ENCODE results near the gene WFDC5. TPM values are rescaled to one million over a fixed set of nuclear protein-coding genes. Genes with fewer than 3 reads are reported as not detected.

WFDC5 gene
- total and polyA plus RNA-seq, 2 experiments from 2014 or later = not detected

DNA sequence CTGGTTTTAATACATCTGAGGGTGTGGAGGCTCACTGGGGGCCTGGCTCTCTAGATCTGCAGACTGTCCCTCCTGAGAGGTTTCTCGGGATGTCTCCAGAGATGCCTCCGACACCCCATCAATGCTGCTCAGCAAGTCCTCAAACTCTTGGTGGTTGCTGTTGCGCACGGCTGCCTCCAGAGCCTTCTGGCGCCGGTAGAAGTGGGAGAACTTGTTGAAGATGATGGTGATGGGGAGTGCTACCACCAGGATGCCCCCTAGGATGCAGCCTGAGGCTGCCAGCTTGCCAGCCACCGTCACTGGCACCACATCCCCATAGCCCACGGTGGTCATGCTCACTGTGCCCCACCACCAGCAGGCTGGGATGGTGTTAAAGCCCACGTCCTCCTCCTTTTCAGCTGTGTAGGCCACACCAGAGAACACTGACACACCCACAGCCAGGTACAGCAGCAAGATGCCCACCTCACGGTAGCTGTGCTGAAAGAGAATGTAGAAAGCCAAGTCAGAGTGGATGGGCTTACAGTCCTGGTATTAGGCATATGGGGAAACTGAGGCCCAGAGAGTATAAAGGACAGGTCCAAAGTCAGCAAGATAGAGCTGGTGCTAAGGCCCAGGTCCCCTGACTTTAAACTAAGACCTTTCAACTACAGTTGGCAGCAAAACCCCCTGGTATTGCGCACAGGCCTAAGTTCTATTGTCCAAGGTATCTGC is 20.0 kb downstream of the WFDC5 start:
- Histone ChIP-seq H3K27me3 (peaks cover 40% of the 10 kb centered on the region), H3K4me1 (ENCODE audit: low read depth) (no peaks in the 10 kb centered on the region), H3K36me3 (no peaks in the 10 kb centered on the region), H3K4me3 (no peak overlapping the region), H3K9me3 (ENCODE audit: low read depth) (no peaks in the 10 kb centered on the region), H3K27ac (no peak overlapping the region)
- DNase-seq (ENCODE audit: low read depth in 1 of 2, low spot score in 1 of 2) = no peak
- TF ChIP-seq CTCF (IDR thresholded peaks at IDR 0.05; ENCODE audit: low read depth, low read length) = no peak

DNA sequence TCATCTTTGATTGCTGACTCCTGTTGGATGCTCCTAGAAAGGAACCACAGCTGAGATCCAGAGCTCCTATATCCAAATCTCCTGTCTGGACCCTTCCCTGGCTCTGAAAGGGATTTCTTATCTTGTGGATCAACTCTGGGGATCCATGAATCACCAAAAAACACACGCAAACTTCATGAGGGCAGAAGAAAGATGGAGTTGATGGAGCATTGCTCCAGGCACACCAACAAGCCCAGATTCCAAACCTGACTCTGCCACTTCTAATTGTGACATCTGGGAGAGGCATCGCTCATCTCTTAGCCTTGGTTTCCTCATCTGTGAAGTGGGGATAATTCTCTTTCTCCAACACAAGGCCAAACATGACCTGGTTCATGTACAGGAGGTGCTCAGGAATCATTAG is 20.8 kb downstream of the WFDC5 start:
- peaks cover 32% of the 10 kb centered on the region for H3K27me3 ChIP-seq
- no peaks in the 10 kb centered on the region for H3K36me3 ChIP-seq
- no peak overlapping the region for H3K27ac ChIP-seq
- H3K9me3 ChIP-seq (ENCODE audit: low read depth) = no peaks in the 10 kb centered on the region
- no peak overlapping the region for H3K4me3 ChIP-seq
- no peak for DNase-seq (ENCODE audit: low read depth in 1 of 2, low spot score in 1 of 2)
- TF ChIP-seq CTCF (IDR thresholded peaks at IDR 0.05; ENCODE audit: low read depth, low read length) = no peak
- H3K4me1 ChIP-seq (ENCODE audit: low read depth) = no peaks in the 10 kb centered on the region

DNA sequence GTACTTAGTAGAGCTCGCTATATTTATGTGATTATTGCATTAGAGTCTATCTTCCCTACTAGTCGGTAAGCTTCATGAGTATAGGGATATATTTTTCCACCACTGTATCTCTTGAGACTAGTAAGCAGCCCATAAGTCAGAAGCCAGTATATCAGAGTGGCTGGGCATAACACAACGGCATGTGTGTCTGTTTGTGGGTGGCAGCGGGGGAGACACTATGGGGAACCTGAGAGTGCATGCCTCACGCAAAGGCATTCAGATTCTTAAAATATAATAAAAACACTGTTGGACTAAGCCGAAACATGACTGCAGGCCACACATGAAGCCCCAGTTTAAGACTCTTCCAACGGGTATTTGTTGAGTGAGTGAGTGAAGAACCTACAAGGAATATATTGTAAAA is 22.1 kb downstream of the WFDC5 start:
- H3K9me3 ChIP-seq (ENCODE audit: low read depth) = no peaks in the 10 kb centered on the region
- H3K4me3 ChIP-seq = no peak overlapping the region
- no peaks in the 10 kb centered on the region for H3K4me1 ChIP-seq (ENCODE audit: low read depth)
- no peak for DNase-seq (ENCODE audit: low read depth in 1 of 2, low spot score in 1 of 2)
- no peak overlapping the region for H3K27ac ChIP-seq
- no peaks in the 10 kb centered on the region for H3K36me3 ChIP-seq
- H3K27me3 ChIP-seq = peaks cover 19% of the 10 kb centered on the region
- TF ChIP-seq CTCF (IDR thresholded peaks at IDR 0.05; ENCODE audit: low read depth, low read length) = no peak

DNA sequence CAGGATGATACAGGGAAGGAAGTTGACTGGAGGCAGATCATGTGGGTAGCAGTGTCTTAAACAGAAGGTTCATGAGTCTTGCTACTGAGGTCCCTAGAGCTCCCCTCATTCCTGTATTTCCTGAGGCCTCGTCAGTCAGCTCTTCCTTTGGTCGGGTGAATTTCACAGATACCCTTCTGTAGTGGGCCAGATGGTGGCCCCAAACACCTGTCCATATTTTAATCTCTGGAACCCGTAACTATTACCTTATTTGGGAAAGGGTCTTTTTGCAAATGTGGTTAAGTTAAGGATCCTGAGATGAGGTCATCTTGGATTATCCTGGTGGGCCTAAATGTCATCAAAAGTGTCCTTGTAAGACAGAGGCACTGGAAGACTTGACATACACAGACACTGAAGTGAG is 23.6 kb downstream of the WFDC5 start:
- Histone ChIP-seq H3K4me3 (no peak overlapping the region), H3K36me3 (no peaks in the 10 kb centered on the region), H3K4me1 (ENCODE audit: low read depth) (no peaks in the 10 kb centered on the region), H3K27ac (no peak overlapping the region), H3K9me3 (ENCODE audit: low read depth) (no peaks in the 10 kb centered on the region), H3K27me3 (peaks cover 5% of the 10 kb centered on the region)
- no peak for TF ChIP-seq CTCF (IDR thresholded peaks at IDR 0.05; ENCODE audit: low read depth, low read length)
- no peak for DNase-seq (ENCODE audit: low read depth in 1 of 2, low spot score in 1 of 2)

DNA sequence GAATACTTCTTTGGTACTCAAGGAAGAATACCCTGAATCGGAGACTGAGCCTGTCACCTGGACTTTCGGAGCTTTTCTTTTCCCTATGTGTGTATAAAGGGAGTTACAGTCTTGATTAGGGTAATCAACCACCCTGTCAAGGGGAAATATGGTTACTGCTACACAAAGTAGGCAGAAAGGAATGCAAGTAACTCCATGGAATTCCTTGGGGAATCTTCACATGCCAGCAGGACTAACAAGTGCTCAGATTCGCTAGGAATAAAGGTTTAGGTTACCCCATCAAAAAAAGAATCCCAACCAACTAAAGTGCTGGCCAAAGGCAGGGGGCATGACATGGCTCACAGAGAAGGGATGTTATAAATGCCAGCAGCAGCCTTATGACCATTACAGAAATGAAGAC is 24.5 kb downstream of the WFDC5 start:
- no peak overlapping the region for H3K4me3 ChIP-seq
- no peak for DNase-seq (ENCODE audit: low read depth in 1 of 2, low spot score in 1 of 2)
- no peaks in the 10 kb centered on the region for H3K27me3 ChIP-seq
- H3K9me3 ChIP-seq (ENCODE audit: low read depth) = no peaks in the 10 kb centered on the region
- H3K27ac ChIP-seq = no peak overlapping the region
- TF ChIP-seq CTCF (IDR thresholded peaks at IDR 0.05; ENCODE audit: low read depth, low read length) = no peak
- H3K4me1 ChIP-seq (ENCODE audit: low read depth) = no peaks in the 10 kb centered on the region
- H3K36me3 ChIP-seq = no peaks in the 10 kb centered on the region

All from cardiac muscle cell (in vitro differentiated cells and primary cell).